ENCODE results near the gene TMEM123.

The TMEM123 gene

GRCh38 chr11:102426570-102426969 is 26.0 kb downstream of the TMEM123 start:
- no peak for DNase-seq (ENCODE audit: low read depth in 1 of 2, low spot score in 1 of 2)

DNA sequence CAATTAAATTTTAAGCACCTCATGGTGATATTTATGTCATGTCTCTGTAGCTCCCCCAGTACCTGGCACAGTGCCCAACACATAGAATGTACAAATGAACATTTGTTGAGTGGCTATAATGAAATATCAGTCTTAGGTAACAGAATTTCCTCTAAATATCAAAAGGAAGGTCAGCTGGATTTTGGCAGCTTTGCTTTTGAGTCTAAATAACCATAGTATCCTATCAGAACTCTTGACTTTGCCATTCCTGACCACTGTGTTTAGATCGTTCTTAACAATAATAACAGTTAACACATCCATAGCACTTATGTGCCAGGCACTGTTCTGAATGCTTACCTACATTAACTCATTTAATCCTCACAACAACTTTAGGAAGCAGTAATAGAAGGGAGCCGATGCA is 26.6 kb downstream of the TMEM123 start:
- DNase-seq (ENCODE audit: low read depth in 1 of 2, low spot score in 1 of 2): no peak

- DNase-seq (ENCODE audit: low read depth in 1 of 2, low spot score in 1 of 2): no peak
These were observed 28.6 kb downstream of the TMEM123 start for GRCh38 chr11:102423936-102424335.

DNA sequence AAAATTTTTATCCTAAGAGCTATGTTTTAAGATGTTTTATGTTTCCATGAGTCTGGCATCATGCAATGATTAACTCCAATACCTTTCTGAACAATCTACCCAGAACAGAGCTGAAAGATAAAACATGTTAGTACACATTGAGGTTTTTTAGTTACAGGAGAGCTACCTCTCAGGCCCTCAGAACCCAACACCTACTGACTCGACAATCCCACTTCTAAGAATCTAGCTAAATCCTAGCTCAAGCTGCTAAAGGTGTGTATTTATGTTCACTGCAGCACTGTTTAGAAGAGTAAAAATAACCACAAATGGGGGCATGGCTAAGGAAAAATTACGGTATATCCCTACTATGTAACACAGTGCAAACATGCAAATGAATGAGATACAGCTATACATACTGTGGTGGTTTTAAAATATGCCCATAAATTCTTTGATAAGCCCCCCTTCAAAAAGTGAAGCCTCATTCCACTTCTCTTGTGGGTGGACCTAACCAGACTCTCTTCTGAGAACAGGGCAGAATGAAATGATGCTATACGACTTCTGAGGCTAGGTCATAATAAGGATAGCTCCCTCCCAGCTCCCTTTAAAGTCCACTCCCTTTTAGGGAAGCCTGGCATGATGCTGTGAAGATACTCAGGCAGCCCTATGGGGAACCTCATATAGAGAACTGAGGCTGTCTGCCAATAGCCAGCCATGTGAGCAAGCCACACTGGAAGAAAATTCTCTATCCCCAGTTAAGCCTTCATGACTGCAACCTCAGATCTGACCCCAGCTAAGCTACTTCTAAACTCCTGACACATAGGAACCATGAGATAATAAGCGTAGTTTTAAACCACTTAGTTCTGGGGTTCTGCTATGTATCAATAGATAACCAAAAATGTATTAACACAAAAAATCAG is 29.5 kb downstream of the TMEM123 start:
- DNase-seq (ENCODE audit: low read depth in 1 of 2, low spot score in 1 of 2): no peak

- DNase-seq (ENCODE audit: low read depth in 1 of 2, low spot score in 1 of 2): no peak
These were observed 31.3 kb downstream of the TMEM123 start for GRCh38 chr11:102421261-102421660.

DNA sequence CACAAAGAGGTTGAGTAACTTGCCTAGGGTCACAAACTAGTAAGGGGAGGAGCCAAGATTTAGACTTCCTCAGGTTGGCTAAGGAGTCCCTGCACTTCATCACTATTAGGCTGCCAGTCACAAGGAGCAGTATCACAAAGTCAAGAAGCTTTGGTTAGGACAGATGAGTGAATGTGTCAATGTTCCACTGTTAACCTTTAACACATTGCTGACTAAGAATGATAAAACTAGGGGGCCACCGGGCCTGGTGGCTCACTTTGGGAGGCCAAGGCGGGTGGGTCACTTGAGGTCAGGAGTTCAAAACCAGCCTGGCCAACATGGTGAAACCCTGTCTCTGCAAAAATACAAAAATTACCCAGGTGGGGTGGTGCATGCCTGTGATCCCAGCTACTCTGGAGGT is 32.0 kb downstream of the TMEM123 start:
- DNase-seq (ENCODE audit: low read depth in 1 of 2, low spot score in 1 of 2): no peak

DNA sequence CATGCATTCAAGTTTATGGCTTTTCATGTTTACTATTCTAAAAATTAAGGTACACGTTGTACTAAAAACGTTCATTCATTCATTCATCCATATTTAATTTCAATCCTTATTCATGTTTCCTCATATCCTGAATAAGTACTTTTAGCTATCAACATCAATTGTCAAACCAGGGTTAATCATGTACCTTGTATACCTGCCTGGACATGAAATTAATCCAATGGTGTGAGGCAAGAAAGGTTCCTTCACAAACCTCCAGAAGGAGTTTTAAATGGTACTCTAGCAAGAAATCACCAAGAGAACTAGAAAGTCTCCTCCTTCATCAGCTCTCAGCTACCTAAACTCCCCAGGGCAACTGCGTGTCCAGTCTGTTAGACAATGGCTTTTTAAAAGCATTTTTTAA is 33.4 kb downstream of the TMEM123 start:
- DNase-seq (ENCODE audit: low read depth in 1 of 2, low spot score in 1 of 2): no peak

DNA sequence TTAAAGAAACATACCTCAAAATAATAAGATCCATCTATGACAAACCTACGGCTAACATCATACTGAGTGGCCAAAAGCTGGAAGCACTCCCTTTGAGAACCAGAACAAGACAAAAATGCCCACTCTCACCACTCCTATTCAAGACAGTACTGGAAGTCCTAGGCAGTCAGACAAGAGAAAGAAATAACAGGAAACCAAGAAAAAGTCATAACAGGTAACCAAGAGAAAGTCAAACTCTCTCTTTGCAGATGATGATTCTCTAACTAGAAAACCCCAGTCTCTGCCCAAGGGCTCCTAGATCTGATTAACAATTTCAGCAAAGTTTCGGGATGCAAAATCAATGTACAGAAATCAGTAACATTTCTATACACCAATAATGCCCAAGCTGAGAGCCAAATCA is 35.6 kb downstream of the TMEM123 start:
- DNase-seq (ENCODE audit: low read depth in 1 of 2, low spot score in 1 of 2): no peak

GRCh38 chr11:102415304-102415916 is 37.2 kb downstream of the TMEM123 start:
- DNase-seq (ENCODE audit: low read depth in 1 of 2, low spot score in 1 of 2): no peak

DNA sequence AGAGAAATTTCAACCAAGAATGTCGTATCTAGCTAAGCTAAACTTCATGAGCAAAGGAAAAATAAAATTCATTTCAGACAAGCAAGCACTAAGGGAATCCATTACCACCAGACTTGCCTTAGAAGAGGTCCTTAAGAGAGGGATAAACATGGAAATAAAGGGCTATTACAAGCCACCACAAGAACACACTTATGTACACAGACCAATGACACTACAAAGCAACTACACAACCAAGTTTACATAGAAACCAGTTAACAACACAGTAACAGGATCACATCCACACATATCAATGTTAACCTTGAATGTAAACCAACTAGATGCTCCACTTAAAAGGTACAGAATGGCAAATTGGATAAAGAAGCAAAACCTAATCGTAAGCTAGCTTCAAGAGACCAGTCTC is 38.0 kb downstream of the TMEM123 start:
- DNase-seq (ENCODE audit: low read depth in 1 of 2, low spot score in 1 of 2): no peak

DNA sequence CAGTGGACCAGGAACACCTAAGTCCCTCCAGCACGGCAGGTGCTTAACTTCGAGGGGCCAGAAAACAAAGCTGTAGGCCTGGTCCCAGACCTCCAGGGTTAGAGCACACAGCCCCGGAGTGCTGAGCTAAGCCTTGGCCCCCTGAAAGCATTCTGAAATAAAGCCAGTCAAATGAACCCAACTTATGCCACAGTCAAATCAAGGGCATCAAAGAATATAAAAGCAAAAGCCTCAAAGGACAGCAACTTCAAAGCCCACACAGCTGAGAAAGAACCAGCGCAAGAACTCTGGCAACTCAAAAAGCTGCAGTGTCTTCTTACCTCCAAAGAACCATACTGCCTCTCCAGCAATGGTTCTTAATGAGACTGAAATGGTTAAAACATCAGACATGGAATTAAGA is 39.1 kb downstream of the TMEM123 start:
- DNase-seq (ENCODE audit: low read depth in 1 of 2, low spot score in 1 of 2): no peak

DNA sequence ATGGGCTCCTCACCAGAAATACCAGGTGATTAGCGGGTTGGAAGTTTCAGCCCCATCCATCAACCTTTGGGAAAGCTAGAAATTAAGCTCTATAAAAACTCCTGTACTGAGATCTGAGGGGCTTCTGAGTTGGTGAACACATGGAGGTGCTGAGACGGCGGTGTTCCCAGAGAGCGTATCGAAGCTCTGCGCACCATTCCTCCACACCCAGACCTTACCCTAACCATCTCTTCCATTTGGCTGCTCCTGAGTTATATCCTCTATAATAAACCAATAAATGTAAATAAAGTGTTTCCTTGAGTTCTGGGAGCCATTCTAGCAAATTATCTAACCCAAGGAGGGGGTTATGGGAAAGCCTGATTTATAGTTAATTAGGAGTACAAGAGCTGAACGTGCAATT is 41.4 kb downstream of the TMEM123 start:
- no peak for DNase-seq (ENCODE audit: low read depth in 1 of 2, low spot score in 1 of 2)

DNA sequence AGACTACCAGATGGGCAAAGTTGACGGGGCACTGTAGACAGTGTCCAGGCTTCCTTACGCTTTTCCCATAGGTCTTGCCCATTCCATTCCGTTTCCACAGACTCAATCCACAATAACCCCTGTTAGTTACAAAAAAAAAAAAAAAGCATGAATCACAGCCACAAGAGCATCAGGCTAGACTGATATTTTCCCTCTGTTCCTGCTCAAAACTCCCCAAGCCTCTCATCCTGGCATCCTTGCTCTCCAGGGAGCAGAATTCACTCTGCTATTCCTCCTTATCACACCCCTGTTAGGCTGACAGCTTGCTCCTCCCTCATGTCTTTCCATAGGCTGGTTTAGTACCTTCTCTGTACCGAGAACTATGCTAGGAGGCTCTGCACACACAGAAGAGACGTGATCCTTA is 42.2 kb downstream of the TMEM123 start:
- no peak for DNase-seq (ENCODE audit: low read depth in 1 of 2, low spot score in 1 of 2)

GRCh38 chr11:102408339-102408738 is 44.2 kb downstream of the TMEM123 start:
- no peak for DNase-seq (ENCODE audit: low read depth in 1 of 2, low spot score in 1 of 2)

- no peak for DNase-seq (ENCODE audit: low read depth in 1 of 2, low spot score in 1 of 2)
These were observed 44.7 kb downstream of the TMEM123 start for GRCh38 chr11:102407901-102408300.

DNA sequence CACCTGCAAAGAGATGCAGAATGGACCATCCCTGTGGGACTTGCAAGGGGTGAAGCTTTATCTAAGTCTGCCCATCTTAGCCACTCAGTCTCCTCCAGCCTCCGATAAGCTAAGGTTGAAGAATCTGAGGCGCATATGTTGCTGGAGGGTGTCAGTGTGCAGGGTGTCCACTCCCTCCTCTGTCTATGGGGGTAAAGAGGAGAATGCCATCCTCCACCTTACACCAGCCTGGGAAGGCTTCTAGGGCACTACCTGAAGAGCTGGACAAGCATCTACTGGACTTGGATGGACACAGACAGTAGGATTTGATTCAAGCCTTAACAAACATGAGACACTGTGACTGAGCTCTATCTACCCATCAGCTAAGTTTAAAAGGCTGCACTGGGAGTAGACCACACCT is 46.5 kb downstream of the TMEM123 start:
- no peak for DNase-seq (ENCODE audit: low read depth in 1 of 2, low spot score in 1 of 2)

GRCh38 chr11:102405501-102405900 is 47.1 kb downstream of the TMEM123 start:
- DNase-seq (ENCODE audit: low read depth in 1 of 2, low spot score in 1 of 2): no peak

GRCh38 chr11:102402548-102402947 is 50.0 kb downstream of the TMEM123 start:
- no peak for DNase-seq (ENCODE audit: low read depth in 1 of 2, low spot score in 1 of 2)

DNA sequence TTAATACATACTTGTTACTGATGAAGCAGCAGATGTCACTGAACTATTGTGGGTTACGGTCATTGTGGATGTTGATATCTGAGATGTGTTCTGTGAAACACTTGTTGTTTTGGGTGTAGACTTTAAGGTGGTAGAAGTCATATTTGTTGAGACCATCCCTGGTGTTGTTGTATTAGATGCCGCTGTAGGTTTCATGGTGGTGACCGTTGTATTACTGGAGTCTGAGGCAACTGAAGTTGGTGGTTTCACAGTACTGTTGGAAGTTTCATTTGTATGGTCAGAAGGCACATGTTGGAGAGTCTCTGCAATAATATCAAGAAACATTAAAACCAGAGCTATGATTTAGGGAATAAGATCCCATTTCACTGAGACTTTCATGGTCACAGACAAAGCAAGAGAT is 50.7 kb downstream of the TMEM123 start:
- DNase-seq (ENCODE audit: low read depth in 1 of 2, low spot score in 1 of 2): no peak

DNA sequence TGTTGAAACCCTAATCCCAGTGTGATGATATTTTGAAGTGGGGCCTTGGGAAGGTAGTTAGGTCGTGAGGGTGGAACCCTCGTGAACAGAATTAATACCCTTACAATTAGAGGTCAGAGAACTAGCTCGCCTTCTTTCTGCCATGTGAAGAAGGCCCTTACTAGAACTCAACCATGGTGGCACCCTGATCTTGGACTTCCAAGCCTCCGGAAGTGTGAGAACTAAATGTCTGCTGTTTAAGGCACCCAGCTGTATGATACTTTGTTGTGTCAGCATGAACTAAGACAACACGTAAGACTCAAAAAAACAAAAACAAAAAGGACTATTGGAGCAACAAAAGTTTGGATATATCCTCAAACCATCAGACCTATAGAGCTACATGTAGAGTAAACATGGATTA is 52.0 kb downstream of the TMEM123 start:
- DNase-seq (ENCODE audit: low read depth in 1 of 2, low spot score in 1 of 2): no peak

DNA sequence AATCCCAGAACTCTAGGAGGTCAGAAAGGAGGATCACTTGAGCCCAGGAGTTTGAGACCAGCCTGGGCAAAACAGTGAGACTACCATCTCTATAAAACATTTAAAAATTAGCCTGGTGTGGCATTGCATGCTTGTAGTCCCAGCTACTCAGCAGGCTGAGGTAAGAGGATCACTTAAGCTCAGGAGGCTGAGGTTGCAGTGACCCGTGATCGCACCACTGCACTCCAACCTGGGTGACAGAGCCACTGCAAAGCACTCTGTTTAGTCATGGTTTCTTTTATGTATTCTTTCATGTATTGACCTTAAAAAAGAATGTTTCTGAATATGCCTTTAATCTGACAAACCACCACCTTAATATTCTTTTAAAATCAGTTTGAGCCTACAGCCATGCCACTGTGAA is 53.4 kb downstream of the TMEM123 start:
- DNase-seq (ENCODE audit: low read depth in 1 of 2, low spot score in 1 of 2): no peak

DNA sequence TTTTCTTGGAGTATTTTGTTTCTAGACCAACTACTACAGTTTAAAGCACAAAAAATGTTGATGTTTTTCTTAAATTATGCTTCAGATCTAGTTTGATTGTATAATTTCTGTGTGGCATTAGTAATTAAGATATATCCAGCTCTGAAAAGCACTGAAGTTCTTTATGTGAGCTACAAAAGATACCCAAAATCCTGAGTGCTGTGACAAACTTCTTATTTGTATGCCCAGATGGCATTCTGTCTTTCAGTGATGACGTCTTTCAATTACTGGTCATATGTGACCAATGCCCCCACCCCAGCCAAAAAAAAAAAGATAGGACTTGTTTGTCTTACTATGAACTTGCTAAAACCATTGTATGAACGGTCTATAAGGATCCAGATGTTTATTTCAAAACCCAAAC is 54.3 kb downstream of the TMEM123 start:
- no peak for DNase-seq (ENCODE audit: low read depth in 1 of 2, low spot score in 1 of 2)

Data from activated T-helper 1 cell treated with anti-CD3 and anti-CD28 coated beads, Interleukin-2, amount 50 U/mL, for 16 hours (primary cell).